RWPE1 (cell line): ENCODE measurements around the gene MRPS34.

ENCODE experiments used
- CTCF ChIA-PET: fragments of 350-600 bp; sonication (Branson Sonifier 250); formaldehyde crosslinking; extraction: SDS; loops from one replicate; lab custom pipeline; 2021; lab: Yijun Ruan, JAX
- POLR2A ChIA-PET: fragments of 400-600 bp; formaldehyde crosslinking; extraction: SDS; loops from one replicate; lab custom pipeline; 2020; ENCODE audit warnings: antibody characterized with exemption; ENCODE audit not compliant: low non-redundant PET; lab: Yijun Ruan, JAX
- DNase-seq: peaks from one replicate; pipeline ENCODE4 v3.0.0; 2012; ENCODE audit warnings: low spot score
- H3K27ac ChIP-seq: fragments of 450-650 bp; 2 replicates; pipeline ENCODE4 v1.5.1; 2017
- TF ChIP-seq, protein P1 (sequence below): fragments of 450-650 bp; conservative IDR thresholded peaks from 2 replicates; pipeline ENCODE4 v1.5.1; 2017; ENCODE audit warnings: low read depth, mild to moderate bottlenecking

The MRPS34 gene

DNA sequence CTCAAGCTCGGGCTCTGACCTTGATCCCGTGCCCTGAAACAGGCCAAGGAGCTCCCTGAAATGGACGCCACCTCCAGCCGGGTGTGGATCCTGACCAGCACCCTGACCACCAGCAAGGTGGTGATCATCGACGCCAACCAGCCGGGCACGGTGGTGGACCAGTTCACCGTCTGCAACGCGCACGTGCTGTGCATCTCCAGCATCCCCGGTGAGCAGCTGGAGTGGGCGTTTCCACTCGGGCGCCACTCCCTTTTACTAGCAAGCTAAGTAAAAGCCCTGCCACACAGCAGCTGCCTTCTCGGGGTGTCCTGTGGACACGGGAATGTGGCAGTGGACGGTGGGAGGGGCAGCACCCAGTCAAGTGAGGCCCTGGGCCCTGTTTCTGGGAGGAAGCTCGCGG, 8.0 kb downstream of the MRPS34 start:
- no peak for DNase-seq
- H3K27ac ChIP-seq, result peak overlapping the region; percentile 37
- POLR2A ChIA-PET, result no interaction called here
- CTCF ChIA-PET, result interaction anchor here (1.0 kb wide), 2 partner anchors 10 to 59 kb away, joined by 3 to 4 read pairs; partner anchors contain the start of gene MAPK8IP3
- TF ChIP-seq, protein P1, sequence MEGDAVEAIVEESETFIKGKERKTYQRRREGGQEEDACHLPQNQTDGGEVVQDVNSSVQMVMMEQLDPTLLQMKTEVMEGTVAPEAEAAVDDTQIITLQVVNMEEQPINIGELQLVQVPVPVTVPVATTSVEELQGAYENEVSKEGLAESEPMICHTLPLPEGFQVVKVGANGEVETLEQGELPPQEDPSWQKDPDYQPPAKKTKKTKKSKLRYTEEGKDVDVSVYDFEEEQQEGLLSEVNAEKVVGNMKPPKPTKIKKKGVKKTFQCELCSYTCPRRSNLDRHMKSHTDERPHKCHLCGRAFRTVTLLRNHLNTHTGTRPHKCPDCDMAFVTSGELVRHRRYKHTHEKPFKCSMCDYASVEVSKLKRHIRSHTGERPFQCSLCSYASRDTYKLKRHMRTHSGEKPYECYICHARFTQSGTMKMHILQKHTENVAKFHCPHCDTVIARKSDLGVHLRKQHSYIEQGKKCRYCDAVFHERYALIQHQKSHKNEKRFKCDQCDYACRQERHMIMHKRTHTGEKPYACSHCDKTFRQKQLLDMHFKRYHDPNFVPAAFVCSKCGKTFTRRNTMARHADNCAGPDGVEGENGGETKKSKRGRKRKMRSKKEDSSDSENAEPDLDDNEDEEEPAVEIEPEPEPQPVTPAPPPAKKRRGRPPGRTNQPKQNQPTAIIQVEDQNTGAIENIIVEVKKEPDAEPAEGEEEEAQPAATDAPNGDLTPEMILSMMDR, result no peak

DNA sequence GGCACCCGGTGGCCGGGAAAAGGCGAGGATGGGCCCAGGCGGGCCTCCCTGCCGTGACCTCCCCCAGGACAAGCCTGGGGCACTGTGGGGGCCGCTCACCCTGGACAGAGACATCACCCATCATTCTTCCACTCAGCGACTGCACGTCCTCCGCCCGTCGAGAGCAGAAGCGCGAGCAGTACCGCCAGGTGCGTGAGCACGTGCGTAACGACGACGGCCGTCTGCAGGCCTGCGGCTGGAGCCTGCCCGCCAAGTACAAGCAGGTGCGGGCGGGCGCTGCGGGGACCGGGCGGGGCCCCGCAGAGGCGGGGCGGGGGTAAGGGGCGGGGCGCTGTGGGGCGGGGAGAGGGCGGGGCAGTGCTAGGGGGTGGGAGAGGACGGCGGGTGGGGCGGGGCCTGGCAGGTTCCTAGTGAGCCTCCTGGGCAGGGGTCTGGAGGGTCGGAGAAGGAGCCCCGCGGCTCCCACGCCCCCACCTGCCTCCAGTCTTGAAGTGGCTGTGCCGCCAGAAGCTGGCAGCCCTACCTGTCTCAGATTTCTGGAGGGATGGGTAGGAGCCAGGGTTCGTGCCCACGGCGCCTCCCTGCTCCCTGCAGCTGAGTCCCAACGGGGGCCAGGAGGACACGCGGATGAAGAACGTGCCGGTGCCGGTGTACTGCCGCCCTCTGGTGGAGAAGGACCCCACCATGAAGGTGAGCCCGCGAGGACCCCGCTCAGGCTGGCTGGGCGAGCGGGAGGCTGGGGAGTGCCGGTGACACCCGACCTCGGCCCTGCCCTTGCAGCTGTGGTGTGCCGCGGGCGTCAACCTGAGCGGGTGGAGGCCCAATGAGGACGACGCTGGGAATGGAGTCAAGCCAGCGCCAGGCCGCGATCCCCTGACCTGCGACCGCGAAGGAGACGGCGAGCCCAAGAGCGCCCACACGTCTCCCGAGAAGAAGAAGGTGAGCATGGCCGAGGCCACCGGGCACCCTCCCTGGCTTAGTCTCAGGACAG, 9.1 kb downstream of the MRPS34 start:
- no peak for DNase-seq

DNA sequence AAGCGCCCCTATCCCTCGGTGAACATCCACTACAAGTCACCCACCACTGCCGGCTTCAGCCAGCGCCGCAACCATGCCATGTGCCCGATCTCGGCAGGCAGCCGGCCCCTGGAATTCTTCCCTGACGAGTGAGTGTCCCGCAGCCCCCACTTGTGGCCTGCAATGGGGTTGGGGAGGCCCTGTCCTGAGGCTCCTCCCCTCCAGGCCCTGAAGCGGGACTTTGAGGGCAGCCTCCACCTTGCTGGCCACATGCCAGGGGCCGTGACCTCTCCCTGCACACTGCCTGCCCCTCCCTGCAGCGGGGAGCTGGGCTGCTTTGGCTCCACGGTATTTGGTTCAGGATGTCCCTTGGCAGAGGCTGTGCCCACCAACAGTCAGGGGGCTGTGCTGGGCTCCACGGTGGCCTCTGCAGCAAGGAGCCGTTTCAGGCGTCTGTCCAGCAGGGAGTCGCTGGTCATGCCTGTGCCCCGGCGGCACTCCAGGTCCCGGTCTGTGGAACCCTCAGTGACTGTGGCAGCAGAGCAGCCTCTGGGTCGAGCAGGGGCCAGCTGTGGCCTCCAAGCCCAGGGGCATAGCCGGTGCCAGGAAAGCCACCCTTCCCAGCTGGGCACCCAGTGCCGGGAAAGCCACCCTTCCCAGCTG, 9.9 kb downstream of the MRPS34 start:
- POLR2A ChIA-PET, result no interaction called here

More for the DNA sequence above, 9.1 kb downstream of the MRPS34 start:
- ChIA-PET CTCF (interaction anchor here (0.6 to 1.0 kb wide), 3 partner anchors 8 to 24 kb away, joined by 3 to 6 read pairs (median 4); partner anchors contain the start of gene SPSB3), POLR2A (no interaction called here)
- peak overlapping the region; percentile 37 for H3K27ac ChIP-seq
- TF ChIP-seq, protein P1, result peak; percentile 23; the same call in 1 of the 2 replicates

DNA sequence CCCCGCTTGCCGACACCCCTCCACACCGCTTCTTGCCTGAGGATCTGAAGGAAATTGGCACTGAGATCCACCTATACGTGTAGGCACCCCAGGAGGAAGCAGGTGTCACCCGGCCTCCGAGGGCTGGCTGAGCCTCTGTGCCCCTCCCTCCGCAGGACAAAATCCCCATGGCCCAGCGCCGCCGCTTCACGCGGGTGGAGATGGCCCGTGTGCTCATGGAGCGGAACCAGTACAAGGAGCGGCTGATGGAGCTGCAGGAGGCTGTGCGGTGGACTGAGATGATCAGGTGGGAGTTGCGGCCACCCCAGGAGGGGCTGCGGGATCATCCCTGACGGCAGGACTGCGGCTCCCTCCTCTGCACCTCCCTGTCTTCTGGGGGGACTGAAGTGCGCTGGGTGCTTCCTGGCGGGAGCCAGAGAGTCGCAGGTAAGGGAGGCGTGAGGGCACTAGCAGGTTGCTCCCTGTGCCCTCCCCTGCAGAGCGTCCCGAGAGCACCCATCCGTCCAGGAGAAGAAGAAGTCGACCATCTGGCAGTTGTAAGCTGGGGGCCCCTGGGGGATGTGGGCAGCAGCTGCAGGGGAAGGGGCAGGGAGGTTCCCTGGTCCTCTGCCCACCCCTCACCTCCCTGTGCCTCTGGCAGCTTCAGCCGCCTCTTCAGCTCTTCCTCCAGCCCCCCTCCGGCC, 10.6 kb downstream of the MRPS34 start:
- no peak overlapping the region; the same call in 1 of the 2 replicates for H3K27ac ChIP-seq
- POLR2A ChIA-PET, result no interaction called here
- CTCF ChIA-PET, result interaction anchor here (0.6 to 0.7 kb wide), 2 partner anchors 12 to 148 kb away, joined by 3 read pairs; no protein-coding TSS in a partner anchor
- TF ChIP-seq, protein P1, result no peak
- DNase-seq, result no peak

More for the DNA sequence above, 9.9 kb downstream of the MRPS34 start:
- H3K27ac ChIP-seq, result peak overlapping the region; percentile 6; the same call in 1 of the 2 replicates
- TF ChIP-seq, protein P1, result no peak
- CTCF ChIA-PET, result interaction anchor here (0.6 to 0.7 kb wide), 2 partner anchors 13 to 149 kb away, joined by 3 read pairs; no protein-coding TSS in a partner anchor
- no peak for DNase-seq

DNA sequence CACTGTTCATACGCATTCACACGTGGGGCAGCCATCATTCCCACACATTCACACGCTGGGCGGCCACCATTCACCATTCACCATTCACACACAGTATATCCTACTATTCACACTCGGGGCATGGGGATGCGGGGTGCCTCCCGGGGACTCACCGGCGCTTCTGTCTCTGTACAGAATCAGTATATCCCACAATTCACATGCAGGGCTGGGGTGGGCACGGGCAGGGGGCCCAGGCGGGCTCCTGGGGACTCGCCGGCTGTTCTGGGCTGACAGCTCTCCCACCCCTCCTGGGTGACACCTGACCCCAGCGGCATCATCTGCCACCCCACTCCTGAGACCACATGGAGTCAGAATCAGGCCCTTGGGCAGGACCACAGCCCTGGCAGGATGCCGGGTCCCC, 11.2 kb downstream of the MRPS34 start:
- TF ChIP-seq, protein P1, result no peak
- ChIA-PET POLR2A (no interaction called here), CTCF (no interaction called here)
- H3K27ac ChIP-seq, result no peak overlapping the region
- DNase-seq, result no peak
